NCI-H2196 (cell line): ENCODE results near the gene MPRIP.

ENCODE experiments used
- DNase-seq: peaks from one replicate; lab custom pipeline; 2025; ENCODE audit not compliant: unreplicated experiment; lab: John Stamatoyannopoulos, UW

The MPRIP gene

DNA sequence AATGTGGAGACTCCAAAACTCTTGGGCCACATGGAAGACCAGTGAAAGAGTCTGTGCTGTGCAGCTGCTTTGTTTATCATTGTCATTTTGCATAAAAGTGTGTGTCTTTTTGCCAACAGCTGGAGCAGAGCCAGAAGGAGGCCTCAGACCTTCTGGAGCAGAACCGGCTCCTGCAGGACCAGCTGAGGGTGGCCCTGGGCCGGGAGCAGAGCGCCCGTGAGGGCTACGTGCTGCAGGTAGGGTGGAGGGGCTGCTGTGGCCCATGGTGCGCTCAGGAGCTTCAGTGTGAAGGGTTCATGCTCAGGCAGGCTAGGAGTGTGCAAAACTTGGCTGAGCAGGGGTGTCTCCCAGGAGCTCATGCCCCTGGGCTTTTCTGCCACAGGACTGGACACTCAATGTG lies 118.9 kb downstream of the MPRIP start:
- DNase-seq, result no peak

DNA sequence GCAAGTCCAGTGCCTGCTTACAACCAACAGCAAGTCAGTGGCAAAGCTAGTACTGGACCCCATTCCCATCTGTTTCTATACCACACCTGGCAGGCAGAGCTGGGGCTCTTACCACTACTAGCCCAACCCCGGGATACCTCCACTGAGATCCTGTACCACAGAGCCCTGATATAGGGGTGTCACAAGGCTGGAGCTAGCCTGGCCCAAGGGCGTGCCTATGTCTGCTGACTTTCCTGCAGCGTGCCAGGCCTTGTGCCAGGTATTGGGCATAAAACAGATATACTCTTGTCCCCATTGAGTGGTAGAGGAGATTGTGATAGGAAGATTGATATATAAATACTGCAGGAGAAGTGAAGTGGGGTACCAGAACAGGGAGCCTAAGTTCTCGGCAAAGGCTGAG lies 119.5 kb downstream of the MPRIP start:
- no peak for DNase-seq

DNA sequence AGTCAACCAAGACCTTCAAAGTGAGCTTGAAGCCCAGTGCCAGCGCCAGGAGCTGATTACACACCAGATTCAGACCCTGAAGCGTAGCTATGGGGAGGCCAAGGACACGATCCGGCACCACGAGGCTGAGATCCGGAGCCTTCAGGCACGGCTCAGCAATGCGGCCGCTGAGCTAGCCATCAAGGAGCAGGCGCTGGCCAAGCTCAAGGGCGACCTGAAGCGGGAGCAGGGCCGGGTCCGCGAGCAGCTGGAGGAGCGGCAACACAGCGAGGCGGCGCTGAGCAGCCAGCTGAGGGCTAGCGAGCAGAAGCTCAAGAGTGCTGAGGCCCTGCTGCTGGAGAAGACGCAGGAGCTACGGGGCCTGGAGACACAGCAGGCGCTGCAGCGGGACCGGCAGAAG lies 121.9 kb downstream of the MPRIP start:
- DNase-seq, result no peak

DNA sequence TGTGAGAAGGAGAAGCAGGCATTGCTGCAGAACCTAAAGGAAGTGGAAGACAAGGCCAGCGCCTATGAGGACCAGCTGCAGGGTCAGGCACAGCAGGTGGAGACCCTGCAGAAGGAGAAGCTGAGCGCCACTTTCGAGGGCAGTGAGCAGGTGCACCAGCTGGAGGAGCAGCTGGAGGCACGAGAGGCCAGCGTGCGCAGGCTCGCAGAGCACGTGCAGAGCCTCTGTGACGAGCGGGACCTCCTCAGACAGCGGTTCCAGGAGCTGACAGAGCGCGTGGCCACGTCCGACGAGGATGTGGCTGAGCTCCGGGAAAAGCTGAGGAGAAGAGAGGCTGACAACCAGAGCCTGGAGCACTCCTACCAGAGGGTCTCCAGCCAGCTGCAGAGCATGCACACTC lies 122.4 kb downstream of the MPRIP start:
- no peak for DNase-seq

DNA sequence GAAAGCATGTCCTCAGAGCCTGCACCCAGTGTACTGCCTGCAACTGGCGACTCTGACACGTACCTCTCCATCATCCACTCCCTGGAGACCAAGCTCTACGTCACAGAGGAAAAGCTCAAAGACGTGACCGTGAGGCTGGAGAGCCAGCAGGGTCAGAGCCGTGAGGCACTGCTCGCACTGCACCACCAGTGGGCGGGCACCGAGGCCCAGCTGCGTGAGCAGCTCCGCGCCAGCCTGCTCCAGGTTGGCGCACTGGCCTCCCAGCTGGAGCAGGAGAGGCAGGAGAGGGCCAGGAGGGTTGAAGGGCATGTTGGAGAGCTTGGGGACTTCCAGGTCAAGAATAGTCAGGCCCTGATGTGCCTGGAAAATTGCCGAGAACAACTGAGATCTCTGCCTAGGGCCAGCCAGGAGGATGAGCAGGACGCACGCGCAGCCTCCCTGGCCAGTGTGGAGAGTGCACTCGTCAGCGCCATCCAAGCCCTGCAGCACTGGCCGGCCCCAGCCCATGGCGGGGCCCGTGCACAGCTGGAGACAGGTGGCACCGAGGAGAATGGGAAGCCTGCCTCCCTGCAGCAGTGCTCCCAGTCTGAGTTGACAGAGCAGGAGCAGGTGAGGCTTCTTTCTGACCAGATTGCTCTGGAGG lies 123.5 kb downstream of the MPRIP start:
- no peak for DNase-seq

DNA sequence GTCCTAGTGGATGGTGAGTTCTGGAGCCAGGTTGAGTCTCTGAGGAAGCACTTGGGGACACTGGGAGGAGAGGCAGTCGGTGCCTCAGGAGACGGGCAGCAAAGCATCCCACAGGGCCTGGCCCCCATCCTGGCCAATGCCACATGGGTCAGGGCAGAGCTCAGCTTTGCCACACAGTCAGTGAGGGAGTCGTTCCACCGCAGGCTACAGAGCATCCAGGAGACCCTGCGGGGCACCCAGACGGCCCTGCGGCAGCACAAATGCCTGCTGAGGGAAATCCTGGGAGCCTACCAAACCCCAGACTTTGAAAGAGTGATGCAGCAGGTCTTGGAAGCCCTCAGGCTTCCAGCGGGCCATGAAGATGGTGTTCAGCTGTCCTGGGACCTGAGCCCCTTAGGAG lies 124.2 kb downstream of the MPRIP start:
- no peak for DNase-seq

DNA sequence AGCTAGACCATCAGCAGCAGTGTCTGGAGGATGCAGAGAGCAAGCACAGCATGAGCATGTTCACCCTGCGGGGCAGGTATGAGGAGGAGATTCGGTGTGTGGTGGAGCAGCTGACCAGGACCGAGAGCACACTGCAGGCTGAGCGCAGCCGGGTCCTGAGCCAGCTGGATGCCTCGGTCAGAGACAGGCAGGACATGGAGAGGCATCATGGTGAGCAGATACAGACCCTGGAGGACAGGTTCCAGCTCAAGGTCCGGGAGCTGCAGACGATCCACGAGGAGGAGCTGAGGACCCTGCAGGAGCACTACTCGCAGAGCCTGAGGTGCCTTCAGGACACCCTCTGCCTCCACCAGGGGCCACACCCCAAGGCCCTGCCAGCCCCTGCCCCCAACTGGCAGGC lies 125.1 kb downstream of the MPRIP start:
- no peak for DNase-seq

DNA sequence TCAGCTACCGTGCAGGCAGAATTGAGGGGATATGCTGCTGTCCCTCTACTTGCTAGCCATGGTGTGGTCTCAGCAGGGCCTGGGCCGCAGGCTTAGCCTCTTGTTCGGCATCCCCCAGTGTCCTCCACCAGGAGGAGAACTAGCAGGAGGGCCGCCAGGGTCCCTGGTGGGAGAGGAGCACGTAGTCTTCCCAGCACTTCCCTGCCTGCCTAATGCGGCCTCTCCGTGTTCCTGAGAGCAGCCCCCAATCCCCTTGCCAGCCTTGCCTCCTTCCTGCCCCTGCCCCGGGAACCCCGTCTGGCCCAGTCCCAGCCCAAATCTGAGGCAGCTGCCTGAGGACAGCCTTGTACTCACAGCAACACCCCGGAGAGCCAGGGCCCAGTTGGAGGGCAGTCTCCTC lies 125.7 kb downstream of the MPRIP start:
- no peak for DNase-seq

DNA sequence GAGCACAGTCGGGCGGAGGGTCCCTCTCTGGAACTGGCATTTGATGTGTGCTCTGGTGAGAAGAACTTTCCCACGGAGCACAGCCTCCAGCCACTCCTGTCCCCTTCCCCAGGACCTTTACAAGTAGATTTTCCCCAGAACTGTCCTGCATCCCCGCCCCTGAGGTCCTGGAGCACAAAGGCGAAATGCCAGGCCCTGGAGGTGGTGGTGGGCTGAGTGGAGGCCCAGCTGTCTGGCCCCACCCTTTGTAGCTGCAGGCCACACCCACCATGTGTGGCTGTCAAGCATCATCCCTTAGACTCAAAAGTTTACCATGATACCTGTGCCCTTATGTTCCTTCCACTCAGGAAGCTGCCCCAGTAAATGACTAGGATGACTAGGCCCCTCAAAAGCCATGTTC lies 126.1 kb downstream of the MPRIP start:
- DNase-seq, result no peak

DNA sequence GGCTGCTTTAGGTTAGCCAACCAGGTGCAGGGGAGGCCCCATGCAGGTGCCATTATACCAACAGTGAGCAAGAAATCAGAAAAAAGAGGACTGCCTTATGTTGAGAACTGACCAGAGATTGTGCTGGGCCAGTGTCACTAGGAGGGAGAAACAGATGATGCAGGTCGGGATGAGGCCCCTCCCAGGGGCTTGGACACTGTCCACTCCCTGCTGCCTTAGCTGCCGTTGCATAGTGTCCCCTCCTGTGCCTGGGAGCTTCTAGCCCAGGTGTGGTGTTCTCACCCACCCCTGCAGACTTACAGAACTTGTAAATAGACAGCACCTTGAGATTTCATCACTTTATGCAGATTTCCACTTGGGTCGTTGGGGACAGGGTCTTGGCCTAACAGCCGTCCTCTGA lies 127.1 kb downstream of the MPRIP start:
- no peak for DNase-seq

DNA sequence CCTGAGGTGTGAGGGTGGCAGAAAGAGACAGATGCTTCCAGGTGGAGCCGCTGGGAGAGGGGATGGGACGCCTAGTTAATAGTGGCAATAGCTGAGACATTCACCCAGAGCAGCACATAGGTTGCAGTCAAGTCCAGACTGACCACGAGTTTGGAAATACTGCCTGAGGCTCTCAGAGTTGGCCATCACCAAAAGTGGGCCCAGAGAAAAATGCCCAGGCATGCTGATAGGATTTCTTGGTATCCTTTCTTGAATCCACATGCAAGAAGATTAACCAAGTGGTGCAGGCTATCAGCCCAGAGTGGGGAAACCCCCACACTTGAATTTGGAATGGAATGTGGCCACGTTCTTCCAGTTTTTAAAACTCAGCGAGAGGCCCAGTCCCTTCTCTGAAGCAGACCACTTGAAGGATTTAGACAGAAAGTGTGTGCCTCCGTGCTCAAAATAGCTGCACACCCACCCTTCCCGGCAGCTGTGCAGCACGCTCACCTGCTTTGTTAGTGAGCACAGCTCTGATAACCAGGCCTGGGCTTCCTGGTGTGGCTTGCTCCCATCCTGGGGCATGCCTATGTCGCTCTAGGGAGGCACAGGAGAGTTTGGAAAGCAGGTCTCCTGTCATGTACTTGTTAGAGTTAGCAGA lies 128.2 kb downstream of the MPRIP start:
- DNase-seq, result no peak

DNA sequence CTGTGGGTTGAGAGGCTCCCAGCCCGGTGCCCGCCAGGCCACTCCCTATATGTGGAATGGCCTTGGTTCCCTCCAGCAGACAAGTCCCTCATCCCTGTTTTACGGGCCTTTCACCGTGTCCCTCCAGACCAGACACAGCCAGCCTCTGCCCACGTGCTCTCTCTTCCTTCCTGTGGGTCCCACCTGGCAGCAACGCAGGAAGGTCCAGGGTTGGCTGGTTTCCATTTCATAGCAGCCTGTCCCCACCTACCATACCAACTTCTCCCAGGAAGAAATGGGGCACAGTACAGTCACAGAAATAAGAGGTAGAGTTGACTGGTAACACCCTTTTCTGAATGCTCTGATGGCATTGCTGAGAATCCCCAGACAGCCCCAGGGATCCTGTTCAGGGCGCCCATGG lies 128.9 kb downstream of the MPRIP start:
- no peak for DNase-seq

DNA sequence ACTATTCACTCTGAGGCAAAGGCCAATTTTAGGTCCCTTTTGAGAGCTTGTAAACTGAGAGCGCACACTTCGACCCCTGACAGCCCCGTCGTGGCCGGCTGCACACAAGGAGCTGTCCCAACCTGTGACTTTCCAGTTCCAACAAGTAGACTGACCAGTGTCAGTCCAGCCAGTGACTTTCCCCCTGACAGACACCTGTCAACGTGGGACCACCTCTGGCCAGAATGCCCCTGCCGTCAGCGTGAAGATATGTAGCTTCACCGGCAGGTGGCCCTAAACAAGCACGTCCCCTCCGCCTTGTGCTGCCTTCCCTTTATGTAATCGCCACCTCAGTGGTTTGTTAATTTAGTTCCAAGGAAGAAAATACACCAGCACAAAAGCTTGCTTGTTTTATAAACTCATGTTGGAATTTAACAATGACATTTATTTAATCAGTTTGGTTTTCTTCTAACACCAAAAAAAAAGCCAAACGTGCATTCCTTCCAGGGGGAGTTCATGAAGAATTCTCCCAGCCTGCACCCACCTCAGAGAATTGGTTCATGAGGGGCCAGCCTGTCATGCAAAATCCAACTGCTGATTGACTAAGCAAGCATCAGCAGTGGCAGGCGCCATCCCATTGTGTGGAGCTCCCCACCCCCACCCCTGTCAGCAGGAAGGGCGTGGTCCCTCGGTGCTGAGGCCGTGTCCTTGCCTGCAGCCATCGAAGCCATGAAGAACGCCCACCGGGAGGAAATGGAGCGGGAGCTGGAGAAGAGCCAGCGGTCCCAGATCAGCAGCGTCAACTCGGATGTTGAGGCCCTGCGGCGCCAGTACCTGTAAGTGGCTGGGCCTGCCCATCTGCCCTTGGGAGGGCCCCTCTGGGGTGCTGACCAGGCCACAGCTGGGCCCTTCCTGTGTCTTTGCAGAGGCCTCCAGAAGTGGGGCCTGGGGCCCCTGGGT lies 130.0 kb downstream of the MPRIP start:
- DNase-seq, result no peak

DNA sequence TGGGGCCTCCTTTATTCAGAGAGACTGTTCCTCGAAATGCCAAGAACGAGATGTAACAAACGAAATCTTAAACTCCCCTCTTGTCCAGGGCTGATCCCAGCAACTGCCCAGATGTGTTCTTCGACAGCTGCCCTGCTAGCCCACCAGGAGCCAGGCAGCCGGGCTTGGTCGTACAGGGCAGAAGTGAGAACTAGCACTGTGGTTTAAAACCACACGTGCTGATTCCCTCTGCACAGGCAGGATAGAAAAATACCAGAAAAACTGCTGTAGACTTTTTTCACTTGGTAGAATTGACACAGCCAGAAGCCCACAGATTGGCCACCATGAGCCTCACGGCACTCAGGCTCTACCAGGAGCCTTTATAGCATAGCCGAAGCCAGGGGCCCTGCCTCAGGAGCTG lies 130.7 kb downstream of the MPRIP start:
- no peak for DNase-seq

DNA sequence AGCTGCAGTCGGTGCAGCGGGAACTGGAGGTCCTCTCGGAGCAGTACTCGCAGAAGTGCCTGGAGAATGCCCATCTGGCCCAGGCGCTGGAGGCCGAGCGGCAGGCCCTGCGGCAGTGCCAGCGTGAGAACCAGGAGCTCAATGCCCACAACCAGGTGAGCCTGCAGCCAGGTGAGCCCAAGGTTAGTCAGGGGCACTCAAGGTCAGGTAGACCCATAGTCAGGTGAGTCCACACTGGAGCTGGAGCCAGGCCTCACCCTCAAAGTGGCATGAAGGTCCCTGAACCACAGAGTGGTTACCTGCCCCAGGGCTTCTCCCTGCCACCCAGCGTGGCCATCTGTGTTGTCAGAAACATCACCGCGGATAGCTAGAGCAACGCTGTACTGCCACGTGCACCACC lies 131.7 kb downstream of the MPRIP start:
- no peak for DNase-seq

DNA sequence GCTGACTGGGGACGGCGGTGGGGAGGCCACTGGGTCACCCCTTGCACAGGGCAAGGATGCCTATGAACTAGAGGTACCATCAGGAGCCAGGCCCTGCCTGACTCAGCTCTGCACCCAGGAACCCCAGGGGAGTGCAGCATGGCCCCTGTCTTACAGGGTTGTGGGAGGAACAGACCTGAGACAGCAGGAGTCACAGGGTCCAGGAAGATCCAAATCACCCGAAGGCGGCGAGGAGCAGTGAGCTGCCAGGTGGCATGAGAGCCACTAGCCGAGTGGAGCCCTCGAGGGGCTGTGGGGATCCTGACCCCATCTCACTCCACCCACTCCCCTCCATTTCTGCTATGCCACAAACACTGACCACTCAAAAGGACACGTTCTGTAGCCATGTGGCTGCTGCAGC lies 133.1 kb downstream of the MPRIP start:
- DNase-seq, result no peak

DNA sequence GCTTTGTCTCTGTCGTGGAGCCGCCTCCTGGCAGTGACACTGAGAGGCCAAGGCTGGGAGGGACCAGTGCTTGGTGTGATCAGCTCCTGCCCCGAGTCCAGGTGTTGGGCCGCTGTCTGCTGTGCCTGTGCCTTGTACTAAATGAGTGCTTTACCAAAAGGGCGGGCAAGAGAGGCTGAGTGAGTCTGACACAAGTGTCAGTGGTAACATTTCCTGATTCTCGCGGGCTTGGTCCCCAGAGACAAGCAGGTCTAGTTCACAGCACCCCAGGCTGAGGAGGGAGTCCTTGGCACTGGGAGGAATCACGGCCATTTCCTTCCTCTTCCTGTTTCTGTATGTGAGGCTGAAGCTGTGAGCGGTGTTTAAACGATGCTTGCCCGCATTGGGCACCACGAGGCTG lies 133.7 kb downstream of the MPRIP start:
- no peak for DNase-seq

DNA sequence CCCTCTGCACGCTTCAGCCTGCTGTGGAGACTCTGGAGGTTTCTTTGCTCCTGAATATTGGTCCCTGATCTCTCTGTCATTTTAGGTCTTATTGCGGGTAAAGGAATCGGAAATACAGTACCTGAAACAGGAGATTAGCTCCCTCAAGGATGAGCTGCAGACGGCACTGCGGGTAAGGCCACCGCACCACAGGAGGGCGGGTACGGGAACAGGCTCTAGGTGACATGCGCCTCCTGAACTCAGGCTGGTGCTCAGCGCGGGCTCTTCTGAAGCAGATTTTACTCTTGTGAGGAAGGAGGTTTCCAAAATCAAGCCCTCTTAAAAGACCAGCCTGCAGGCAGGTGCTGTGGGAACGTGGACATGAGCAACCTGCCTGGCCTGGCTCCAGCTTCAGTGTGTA lies 134.1 kb downstream of the MPRIP start:
- no peak for DNase-seq

DNA sequence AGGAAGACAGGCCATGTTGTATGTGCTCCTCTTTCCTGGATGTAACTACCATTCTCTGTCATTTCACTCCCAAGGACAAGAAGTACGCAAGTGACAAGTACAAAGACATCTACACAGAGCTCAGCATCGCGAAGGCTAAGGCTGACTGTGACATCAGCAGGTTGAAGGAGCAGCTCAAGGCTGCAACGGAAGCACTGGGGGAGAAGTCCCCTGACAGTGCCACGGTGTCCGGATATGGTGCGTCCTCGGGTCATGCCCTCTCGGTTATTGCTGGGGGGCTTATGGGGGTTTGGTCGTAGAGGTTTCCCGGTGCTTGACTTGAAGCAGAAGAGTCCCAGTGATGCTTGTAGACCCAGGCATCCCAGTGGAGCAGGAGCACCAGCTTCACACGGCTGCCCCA lies 134.9 kb downstream of the MPRIP start:
- no peak for DNase-seq

DNA sequence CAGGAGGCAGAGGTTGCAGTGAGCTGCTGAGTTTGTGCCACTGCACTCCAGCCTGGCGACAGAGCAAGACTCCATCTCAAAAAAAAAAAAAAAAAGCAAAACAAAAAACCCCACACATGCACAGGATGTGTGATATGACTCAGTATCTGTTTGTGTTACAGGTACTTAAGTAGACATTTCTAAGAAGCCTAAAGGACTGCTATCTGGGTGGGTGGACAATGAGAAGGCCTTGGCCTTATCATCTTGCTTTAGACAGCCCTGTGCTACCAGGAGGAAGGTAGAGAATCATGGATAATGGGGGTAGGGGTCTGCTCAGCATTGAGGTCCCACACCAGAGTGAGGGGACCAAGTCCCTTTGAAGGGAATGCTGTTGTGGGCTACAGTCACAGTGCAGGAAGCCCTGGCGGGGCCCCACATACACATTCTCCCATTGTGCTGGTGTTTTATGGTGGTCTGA lies 137.1 kb downstream of the MPRIP start:
- DNase-seq, result no peak

DNA sequence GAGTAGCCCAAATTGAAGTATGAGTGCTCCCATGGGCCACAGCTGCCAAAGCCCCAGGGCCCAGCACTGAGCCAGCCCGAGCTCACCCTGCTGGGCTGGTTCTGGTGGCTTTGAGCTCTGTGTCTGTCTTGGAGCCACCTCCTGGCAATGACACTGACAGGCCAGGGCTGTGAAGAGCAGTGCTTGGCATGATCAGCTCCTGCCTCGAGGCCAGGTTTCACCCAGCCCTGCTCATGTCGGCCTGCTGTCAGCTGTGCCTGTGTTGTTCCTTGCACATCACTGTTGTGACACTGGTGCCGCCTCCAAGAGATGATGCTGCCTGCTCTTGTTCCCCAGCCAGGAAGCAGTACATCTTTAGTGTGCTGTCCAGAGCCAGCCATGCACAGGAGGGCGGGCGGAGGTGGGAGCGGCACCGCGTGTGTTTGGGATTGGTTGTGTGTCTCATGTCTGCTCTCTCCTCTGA lies 137.9 kb downstream of the MPRIP start:
- no peak for DNase-seq
